CD4-positive, alpha-beta T cell treated with Interleukin-15 for 4 hours (primary cell): ENCODE results near the gene SOD3.

Experiments
- DNase-seq: peaks from one replicate; pipeline ENCODE4 v3.0.0-alpha.2; 2020; ENCODE audit warnings: low spot score

The SOD3 gene

DNA sequence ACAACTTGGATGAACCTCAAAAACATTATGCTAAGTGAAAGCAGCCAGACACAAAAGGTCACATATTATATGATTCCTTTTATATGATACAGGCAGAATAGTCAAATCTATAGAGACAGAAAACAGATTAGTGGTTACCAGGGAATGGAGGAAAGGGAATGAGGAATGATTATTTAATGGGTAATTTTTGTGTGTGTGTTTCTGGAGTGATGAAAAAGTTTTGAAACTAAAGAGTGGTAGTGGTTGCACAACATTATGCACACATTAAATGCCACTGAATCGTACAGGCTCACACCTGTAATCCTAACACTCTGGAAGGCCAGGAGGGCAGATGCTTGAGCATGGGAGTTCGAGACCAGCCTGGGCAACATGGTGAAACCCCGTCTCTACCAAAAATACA, 19.6 kb upstream of the SOD3 start:
- DNase-seq = no peak

DNA sequence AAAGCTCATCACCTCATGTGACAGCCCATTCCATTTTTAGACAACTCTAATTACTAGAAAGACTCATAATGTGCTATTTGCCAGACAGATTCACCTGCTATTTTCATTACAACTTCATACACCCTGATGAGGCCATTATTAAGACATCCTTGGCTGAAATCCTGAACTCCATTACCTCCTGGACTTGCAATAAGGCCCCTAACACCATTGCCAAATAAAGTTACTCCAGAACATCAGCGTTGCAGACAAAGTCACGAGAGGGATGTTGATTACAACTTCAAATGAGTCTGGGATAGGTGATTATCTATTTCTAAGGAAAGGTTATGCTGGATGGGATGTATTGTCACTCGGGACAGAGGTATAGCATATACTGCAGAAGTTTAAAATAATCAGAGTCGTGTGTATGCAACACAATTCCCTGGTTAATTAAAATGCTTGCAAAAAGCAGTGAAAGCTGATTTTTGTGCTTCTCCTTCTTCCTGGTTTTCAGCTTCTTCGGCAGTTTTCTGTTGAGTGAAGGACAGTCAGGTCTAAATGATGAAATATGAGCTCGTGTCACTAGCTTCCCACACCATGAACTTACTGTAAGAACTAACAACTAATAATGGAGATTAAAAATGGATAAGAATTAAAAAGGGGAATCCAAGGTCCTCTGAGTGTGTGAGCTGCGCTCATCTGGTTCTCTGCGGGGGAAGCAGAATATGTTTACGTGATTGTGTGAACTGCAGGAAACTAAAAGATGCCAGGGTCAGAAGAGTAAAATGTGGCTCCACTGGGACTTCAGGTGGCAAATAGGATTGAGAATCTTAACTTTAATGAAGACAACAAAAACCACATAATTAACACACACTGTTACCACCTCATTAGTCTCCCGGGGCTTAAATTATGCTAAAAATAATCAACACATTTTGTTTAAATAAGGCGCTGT, 17.6 kb upstream of the SOD3 start:
- DNase-seq = no peak

DNA sequence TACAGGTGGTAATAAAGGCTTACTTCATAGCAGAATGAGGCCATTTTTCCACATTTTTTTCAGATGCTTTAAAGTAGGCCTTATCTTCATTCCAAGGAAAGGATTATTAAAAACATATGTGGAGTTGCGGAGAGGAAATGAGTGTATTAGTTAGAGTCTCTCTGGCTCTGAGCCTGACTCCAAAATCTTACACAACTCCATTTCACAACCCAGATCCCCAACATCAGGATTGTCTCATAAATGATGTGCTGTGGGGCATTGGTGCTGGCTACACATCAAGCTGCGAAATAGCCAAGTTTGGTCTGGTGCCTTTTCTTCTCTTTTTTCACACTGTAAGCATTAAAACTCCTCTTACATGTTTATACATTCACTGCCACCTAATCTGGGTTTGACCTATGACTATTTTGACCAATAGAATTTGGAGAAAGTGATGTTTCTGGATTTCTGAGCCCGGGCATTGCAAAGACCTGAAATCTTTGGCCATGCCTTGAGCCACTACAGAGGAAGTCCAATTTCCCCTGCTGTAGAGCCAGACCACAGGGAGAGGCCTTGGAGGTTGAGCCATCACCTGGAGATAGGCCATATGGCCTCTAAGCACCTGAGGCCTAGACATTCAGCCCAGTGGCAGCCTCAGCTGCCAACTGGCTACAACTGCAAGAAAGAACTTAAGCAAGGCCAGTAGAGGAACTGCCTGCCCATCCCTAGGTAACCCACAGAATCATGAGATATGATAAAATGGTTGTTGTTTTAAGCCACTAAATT, 16.7 kb upstream of the SOD3 start:
- no peak for DNase-seq

DNA sequence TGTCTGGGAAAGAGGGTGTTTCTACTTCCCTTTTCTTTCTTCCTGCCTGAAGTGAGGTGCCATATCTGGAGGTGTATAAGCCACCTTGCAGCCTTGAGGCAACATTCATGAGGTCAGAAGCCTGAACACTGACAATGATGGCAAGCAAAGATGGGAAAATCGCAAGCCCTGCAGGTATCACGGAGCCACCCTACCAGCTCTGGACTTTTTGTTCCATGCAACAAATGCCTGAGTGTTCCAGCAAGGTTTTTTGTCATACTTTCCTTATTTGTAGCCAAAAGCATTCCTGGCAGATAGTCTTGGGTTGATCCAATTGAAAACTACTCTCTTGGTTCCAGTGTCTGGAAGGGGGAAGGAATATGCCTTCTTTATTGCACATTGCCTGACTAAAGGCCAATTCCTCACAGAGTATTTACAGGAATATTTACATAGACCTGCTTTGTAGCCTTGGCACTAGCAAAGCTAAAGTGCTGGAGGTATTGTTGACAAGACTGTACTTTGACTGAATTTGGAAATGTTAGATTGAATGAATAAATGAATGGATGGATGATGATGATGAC, 14.4 kb upstream of the SOD3 start:
- DNase-seq = no peak

DNA sequence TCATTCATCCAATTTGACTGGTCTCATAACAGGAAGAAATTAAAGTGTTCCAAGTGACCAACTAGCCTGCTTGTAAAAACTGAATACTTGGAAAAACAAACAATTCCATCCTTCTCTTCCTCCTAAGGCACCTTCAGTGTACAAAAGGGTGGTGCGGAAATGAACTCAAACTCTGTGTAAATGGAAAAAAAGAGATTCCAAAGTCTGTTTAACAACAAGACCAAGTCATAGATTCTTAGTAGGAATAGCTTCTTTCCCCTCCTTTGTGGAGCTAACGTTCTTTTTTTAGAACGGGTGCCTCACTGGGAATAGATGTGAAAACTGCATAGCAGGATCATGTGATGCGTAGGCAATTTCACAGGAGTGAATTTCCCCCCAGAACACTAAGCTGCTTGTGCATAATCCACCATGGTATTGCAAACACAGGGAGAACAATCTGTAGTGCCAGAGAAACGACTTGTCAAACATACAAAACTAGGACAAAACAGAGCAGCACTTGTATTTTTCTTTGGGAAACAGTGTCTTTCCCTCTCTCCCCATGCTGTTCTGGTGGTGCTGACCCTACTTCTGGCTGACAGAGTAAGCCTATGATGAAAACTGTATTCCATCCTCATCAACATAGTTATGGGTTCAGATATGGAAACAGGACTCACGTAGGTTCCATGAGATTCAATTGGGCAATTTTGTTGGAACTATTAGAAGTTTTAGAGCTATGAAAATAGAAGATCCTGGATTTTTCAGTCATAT, 13.2 kb upstream of the SOD3 start:
- no peak for DNase-seq

DNA sequence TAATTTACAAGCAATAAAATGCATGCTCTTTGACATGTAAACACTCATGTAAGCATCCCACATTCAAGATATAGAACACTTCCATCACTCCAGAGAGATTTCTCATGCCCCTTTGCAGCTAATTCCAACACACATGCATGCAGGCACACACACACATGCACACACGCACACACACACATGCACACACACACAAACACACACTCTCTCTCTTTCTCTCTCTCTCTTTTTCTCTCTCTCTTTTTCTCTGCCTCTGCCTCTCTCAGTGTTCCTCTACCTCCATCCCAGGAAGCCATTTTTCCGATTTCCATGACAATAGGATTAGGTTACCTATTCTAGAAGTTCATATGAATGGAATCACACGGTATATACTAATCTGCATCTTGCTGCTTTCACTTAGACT, 11.9 kb upstream of the SOD3 start:
- DNase-seq = no peak

DNA sequence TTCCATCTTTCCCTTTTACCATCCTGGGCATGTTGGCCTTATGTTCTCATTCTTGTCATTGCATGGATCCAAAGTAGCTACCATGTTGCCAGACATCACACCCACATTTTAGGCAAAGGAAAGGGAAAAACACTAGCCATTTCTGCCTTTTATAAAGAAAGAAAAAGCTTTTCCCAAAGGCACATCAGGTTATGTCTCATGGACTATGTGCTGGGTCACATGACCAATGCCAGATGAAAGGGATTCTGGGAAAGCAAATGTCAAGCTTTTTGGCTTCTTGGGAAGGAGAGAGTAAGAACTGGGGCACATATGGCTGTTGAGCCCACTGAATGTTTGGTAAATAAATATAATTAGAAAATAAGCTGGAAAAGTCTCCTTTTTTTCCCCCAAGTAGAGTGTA, 4.3 kb upstream of the SOD3 start:
- DNase-seq = no peak

DNA sequence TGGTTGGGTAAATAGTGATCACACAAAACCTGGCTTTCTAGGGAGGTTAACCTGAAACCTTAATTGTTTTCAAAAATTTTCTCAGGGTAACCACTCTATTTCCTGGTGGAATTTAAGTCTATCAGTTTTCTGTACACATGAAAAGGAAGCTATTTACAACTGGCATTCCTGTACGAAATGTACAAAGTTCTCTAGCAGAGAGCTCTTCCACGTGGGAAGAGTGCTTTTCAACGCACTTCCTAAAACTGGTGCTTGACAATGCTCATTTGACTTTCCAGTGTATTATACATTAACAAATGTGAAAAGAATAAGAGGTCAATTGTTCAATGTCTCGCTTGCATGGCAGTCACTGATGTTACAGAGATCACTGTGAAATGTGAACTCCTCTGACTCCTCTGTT, 2.8 kb upstream of the SOD3 start:
- DNase-seq = no peak

DNA sequence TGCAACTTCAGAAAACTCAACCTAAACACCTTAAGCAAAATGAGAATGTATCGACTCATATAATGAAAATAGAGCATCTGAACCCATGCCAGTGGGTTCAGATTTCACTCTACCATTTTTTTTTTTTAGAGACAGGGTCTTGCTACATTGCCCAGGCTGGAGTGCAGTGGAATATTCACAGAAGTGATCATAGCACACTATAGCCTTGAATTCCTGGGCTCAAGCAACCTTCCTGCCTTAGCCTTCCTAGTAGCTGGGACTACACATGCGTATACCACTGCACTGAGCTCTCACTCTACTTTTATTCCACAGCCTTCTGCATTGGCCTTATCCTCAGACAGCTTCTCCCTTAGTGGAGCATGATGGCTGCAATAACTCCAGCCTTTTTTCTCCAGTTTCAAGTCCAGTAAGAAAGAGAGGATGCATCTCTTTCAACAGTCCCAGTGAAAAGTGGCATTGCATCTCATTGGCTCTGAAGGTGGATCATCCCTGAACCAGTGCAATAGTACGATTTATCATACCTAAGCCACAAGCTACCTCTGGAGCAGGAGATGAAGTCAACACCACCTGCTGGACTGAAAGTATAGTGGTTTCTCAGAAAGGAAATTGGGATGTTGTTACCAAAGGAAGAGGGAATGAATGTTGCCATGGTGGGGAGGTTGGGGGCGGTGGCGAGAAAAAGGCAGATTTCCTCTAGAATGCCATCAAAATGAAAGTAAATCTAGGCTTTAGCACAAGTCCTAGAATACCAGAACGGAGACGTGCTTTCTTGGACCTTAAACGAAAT, 2.0 kb upstream of the SOD3 start:
- no peak for DNase-seq

DNA sequence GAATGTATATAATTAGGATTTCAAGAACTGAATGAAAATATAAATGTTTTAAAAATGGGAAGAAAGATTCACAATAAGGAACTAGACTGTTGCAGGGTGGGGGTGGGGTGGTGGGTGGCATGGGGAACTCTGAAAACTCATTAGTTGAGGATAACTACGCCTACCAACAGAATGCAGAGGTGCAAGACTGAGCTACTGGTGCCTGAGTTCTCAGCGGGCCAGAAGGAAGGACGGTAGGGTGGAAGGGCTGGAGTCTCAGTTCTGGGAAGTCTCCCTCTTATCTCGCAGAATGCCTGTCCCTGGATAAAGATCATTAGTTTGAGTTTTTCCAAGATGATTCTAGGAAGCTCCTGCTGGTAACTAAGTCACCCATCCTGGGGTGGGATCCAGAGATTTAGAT, 1.3 kb upstream of the SOD3 start:
- no peak for DNase-seq

DNA sequence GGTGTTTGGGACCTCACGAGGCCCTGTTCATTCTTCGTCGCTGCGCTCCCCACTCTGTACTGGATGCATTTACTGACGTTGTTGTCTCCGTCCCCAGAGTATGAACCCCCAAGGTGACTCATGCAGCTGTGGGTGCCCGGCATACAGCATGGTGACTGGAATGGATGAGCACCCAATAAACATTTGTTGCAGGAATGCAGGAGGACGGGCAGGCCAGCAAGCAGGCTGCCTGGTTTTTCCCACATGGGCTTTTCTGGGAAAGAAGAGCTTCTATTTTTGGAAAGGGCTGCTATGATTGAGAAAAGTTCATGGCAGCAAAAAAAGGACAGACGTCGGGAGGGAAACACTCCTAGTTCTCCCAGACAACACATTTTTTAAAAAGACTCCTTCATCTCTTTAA, 893 bp upstream of the SOD3 start:
- no peak for DNase-seq

DNA sequence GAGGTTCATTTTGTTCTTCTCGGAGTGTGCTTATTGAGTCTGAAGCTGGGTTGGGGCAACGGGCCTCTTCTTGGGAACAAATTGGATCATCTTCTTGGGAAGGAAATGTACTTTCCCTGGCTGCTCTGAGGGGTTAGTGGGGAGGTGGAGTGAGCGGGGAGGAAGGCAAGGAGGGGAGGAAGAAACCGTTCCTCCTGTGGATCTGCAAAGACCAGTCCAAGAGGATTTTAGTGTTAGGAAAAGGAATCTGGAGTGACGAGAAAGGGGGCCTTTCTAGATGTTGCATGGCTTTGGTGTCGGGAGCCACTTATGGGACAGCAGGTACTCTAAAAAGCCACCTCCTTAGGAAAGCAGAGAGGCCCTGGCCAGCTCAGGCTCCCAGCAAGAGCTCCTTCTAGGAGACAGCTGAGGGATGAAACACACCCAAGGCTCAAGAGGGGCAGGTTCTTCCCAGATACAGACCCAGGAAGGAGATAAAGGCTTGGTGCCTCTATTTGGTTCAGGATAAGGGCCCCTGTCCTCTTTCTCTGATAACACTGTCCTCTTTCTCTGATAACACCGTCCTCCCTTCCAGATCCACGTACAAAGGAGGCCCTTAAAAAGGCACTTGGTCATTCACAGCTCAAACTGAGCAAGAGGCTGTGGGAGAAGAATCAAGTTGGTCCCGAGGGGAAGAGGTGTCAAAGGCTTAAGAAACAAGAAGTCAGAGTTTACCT, 451 bp downstream of the SOD3 start:
- no peak for DNase-seq

DNA sequence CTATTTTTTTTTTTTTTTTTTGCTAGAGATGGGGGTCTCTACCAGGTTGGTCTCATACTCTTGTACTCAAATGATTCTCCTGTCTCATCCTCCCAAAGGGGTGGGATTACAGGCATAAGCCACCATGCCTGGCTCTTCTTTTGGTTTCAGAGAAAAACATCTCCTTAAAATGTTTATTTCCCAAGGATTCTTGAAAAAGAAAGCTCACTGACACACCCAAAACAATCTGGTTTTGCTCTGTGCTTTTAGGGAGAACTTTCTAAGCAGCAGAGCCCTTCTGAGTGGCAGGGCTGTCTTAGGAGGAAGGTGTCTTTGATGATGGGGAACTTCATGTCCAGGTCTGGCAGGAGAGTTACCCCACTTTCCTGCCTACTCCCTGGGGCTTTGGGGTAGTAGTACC, 1.2 kb downstream of the SOD3 start:
- no peak for DNase-seq

DNA sequence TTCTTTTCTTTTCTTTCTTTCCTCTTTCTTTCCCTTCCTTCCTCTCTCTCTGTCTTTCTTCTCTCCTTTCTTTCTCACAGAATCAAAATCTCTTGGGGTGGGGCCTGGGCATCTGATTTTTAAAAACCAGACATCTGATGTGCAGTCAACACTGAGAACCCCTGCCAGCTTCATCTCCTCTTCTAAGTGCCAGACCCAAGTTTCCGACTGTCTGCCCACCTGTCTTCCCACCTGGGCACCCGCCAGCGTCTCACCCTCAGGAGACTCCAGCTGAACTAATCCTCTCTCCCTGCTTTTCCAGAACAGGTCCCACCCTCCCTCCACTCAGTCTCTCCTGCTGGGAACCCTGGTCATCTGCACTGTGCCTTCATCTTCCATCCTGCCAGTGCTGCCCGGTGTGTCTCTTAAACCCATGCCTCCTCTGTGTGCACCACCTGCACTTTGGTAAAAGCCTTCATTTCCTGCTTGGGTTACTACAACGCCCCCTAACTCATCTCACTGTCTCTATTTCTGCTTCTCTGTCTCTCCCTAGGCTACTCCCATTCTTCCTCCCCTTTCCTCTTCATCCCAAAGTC, 2.8 kb downstream of the SOD3 start:
- no peak for DNase-seq

DNA sequence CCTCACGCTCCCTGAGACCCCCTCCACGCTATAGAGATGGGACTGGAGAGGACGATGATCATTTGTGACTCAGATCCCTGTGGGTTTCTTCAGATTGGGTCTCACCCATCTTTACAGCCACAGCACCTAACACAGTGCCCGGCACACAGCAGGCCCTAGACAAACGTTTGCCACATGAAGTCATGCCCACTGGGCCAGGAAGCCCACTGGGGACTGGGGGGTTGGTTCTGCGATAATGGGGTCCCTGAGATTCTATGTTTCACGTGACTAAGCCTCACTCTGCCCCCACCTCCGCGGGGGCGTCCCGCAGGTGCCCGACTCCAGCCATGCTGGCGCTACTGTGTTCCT, 3.8 kb downstream of the SOD3 start:
- DNase-seq = no peak

DNA sequence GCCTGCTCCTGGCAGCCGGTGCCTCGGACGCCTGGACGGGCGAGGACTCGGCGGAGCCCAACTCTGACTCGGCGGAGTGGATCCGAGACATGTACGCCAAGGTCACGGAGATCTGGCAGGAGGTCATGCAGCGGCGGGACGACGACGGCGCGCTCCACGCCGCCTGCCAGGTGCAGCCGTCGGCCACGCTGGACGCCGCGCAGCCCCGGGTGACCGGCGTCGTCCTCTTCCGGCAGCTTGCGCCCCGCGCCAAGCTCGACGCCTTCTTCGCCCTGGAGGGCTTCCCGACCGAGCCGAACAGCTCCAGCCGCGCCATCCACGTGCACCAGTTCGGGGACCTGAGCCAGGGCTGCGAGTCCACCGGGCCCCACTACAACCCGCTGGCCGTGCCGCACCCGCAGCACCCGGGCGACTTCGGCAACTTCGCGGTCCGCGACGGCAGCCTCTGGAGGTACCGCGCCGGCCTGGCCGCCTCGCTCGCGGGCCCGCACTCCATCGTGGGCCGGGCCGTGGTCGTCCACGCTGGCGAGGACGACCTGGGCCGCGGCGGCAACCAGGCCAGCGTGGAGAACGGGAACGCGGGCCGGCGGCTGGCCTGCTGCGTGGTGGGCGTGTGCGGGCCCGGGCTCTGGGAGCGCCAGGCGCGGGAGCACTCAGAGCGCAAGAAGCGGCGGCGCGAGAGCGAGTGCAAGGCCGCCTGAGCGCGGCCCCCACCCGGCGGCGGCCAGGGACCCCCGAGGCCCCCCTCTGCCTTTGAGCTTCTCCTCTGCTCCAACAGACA, 4.4 kb downstream of the SOD3 start:
- no peak for DNase-seq

DNA sequence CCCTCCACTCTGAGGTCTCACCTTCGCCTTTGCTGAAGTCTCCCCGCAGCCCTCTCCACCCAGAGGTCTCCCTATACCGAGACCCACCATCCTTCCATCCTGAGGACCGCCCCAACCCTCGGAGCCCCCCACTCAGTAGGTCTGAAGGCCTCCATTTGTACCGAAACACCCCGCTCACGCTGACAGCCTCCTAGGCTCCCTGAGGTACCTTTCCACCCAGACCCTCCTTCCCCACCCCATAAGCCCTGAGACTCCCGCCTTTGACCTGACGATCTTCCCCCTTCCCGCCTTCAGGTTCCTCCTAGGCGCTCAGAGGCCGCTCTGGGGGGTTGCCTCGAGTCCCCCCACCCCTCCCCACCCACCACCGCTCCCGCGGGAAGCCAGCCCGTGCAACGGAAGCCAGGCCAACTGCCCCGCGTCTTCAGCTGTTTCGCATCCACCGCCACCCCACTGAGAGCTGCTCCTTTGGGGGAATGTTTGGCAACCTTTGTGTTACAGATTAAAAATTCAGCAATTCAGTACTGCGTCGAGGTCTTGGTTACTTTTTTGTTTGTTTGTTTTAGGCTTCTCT, 5.0 kb downstream of the SOD3 start:
- DNase-seq = no peak

DNA sequence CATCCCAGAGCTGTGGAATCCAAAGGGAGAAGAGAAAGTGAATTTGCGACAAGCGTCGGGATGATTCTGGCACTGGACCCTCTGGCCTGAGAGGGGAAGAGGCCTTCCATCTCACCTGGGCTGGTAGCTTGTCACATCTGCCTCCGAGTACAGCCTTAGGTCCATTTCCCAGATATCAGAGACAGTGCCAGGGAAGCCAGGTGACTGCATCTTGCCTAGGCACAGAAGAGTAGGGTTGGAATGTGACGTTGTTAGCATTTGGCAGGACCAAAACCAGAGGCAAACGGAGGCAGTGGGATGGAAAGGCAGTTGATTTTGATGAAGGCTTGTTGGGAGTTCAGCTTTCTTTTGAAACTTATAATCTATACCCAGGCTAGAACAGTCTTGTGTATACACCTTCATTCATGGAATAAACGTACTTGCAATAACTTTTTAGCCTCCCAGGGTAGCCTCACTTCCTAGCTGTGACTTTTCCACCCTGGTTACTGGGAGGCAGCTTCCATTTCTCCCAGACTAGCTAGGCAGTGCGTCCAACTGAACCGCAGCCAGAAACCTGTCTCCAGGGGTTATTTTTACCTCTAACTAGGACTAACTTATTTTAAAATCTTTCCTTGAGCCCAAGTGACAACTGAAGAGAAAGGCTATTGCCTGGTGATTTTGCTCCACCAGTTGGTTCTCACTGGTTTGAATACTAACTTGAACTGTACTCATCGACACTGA, 5.9 kb downstream of the SOD3 start:
- no peak for DNase-seq

DNA sequence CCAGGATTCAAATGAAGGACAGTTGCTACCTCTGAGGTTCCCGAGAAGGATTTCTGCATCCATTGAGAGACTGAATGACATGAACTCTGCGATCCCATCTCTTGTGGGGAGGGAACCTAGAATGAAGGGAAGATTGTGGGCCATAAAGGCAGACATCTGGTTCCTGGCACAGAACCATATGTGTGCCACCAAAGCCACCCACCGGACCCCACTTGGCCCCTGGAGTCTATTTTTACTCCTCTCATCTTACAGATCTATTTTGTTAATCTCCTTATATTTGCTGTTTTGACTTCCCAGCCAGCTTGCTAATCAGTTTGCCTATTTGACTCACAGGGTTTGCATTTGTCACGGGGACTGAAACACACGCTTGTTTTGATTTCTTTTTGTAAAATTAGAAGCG, 7.3 kb downstream of the SOD3 start:
- no peak for DNase-seq
